Esophagus muscularis mucosa (tissue), 3 donors: ENCODE results near the gene BZW1.

Experiments used
- POLR2A ChIP-seq: fragments of 450-650 bp; IDR thresholded peaks from one replicate; pipeline ENCODE4 v1.6.1; 2017; ENCODE audit warnings: antibody characterized with exemption, moderate library complexity, mild to moderate bottlenecking, low read depth
- POLR2AphosphoS5 ChIP-seq, 2 donors: sonication (generic); formaldehyde crosslinking; IDR thresholded peaks; one replicate each; pipeline ENCODE4 v1.6.1; 2017; ENCODE audit warnings: antibody characterized with exemption in 2 of 2
- TF ChIP-seq, protein P1 (sequence below), 3 experiments: fragments of 200-600 bp in 2 of 3; fragments of 450-650 bp in 1 of 3; sonication (generic) in 2 of 3; IDR thresholded peaks; one replicate each; pipeline ENCODE4 v1.5.1; 2017 to 2019; ENCODE audit warnings: antibody characterized with exemption in 3 of 3, mild to moderate bottlenecking in 2 of 3, moderate library complexity in 1 of 3

DNA sequence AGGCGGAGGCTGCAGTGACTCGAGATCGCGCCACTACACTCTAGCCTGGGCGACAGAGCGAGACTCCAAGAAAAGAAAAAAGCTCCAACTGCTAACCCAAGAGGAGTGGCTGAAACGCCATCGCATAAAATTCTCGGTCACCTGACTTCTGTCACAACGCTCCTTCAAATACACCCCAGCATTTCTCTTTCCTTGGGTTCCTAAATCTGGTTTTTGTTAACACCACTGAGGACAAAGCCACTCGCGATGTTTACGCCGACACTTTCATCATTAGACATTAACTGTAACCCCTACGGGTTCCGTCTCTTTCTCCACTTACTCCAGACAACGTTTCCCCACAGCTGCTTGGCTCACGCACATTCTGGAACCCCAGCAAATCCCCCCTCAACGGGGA, 52.1 kb downstream of the BZW1 start:
- no peak for TF ChIP-seq POLR2A
- TF ChIP-seq POLR2AphosphoS5 (IDR thresholded peaks at IDR 0.05): no peak
- TF ChIP-seq, protein P1, sequence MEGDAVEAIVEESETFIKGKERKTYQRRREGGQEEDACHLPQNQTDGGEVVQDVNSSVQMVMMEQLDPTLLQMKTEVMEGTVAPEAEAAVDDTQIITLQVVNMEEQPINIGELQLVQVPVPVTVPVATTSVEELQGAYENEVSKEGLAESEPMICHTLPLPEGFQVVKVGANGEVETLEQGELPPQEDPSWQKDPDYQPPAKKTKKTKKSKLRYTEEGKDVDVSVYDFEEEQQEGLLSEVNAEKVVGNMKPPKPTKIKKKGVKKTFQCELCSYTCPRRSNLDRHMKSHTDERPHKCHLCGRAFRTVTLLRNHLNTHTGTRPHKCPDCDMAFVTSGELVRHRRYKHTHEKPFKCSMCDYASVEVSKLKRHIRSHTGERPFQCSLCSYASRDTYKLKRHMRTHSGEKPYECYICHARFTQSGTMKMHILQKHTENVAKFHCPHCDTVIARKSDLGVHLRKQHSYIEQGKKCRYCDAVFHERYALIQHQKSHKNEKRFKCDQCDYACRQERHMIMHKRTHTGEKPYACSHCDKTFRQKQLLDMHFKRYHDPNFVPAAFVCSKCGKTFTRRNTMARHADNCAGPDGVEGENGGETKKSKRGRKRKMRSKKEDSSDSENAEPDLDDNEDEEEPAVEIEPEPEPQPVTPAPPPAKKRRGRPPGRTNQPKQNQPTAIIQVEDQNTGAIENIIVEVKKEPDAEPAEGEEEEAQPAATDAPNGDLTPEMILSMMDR (IDR thresholded peaks at IDR 0.05): no peak
